ENCODE results near the gene FOXK1. TPM values are rescaled to one million over a fixed set of nuclear protein-coding genes. Genes with fewer than 3 reads are reported as not detected.
"Not testable (repeated sequence)": the region's sequence is repeated elsewhere in the genome, so short reads cannot be mapped to it uniquely, and the experiment has no call there.

FOXK1 gene
- total RNA-seq, 2 donors from 2014 or later: 17.3 to 47.5 TPM

- TF ChIP-seq POLR2A (IDR thresholded peaks at IDR 0.05): no peak
- TF ChIP-seq CTCF (IDR thresholded peaks at IDR 0.05): no peak
- TF ChIP-seq POLR2AphosphoS5 (IDR thresholded peaks at IDR 0.05): no peak
- no peak for DNase-seq (ENCODE audit: low spot score)
These were observed 117.6 kb downstream of the FOXK1 start for GRCh38 chr7:4799508-4800268.

GRCh38 chr7:4800487-4800886 lies 118.4 kb downstream of the FOXK1 start:
- Histone ChIP-seq H3K27me3 (replicated peaks; ENCODE audit: insufficient read depth) (no peaks in the 10 kb centered on the region), H3K27ac (no peak overlapping the region), H3K4me1 (replicated peaks) (no peaks in the 10 kb centered on the region), H3K9me3 (no peaks in the 10 kb centered on the region), H3K36me3 (no peaks in the 10 kb centered on the region), H3K4me3 (no peak overlapping the region)
- WGBS: 74% methylated on average over 9 of the region's 10 CpGs
- no peak for DNase-seq (ENCODE audit: low spot score)
- TF ChIP-seq POLR2A (IDR thresholded peaks at IDR 0.05) (no peak), CTCF (IDR thresholded peaks at IDR 0.05) (no peak), POLR2AphosphoS5 (IDR thresholded peaks at IDR 0.05) (no peak)
- intact Hi-C loops (cut with DNase I): no loop called here

More at GRCh38 chr7:4799508-4800268, 117.6 kb downstream of the FOXK1 start:
- Histone ChIP-seq H3K9me3 (no peaks in the 10 kb centered on the region), H3K4me3 (no peak overlapping the region), H3K4me1 (replicated peaks) (no peaks in the 10 kb centered on the region), H3K36me3 (no peaks in the 10 kb centered on the region), H3K27me3 (replicated peaks; ENCODE audit: insufficient read depth) (no peaks in the 10 kb centered on the region), H3K27ac (no peak overlapping the region)
- intact Hi-C loops (cut with DNase I): loop anchor here (5.0 kb wide), 1 partner anchor 83 kb away; the partner anchor contains the start of gene RADIL
- WGBS: 68% methylated on average over 37 of the region's 39 CpGs

GRCh38 chr7:4800926-4801838 lies 119.1 kb downstream of the FOXK1 start:
- intact Hi-C loops (cut with DNase I): no loop called here
- no peaks in the 10 kb centered on the region for H3K27me3 ChIP-seq (replicated peaks; ENCODE audit: insufficient read depth)
- H3K4me1 ChIP-seq (replicated peaks): no peaks in the 10 kb centered on the region
- H3K27ac ChIP-seq: no peak overlapping the region
- H3K36me3 ChIP-seq: no peaks in the 10 kb centered on the region
- DNase-seq (ENCODE audit: low spot score): no peak
- TF ChIP-seq CTCF (IDR thresholded peaks at IDR 0.05): no peak
- TF ChIP-seq POLR2A (IDR thresholded peaks at IDR 0.05): no peak
- no peak for TF ChIP-seq POLR2AphosphoS5 (IDR thresholded peaks at IDR 0.05)
- 89% methylated on average over 21 of the region's 27 CpGs for WGBS
- no peaks in the 10 kb centered on the region for H3K9me3 ChIP-seq
- H3K4me3 ChIP-seq: no peak overlapping the region

- 84% methylated on average over 18 of the region's 18 CpGs for WGBS
- TF ChIP-seq CTCF (IDR thresholded peaks at IDR 0.05): no peak
- TF ChIP-seq POLR2A (IDR thresholded peaks at IDR 0.05): no peak
- TF ChIP-seq POLR2AphosphoS5 (IDR thresholded peaks at IDR 0.05): no peak
- Histone ChIP-seq H3K4me1 (replicated peaks) (no peaks in the 10 kb centered on the region), H3K36me3 (no peaks in the 10 kb centered on the region), H3K27me3 (replicated peaks; ENCODE audit: insufficient read depth) (no peaks in the 10 kb centered on the region), H3K9me3 (no peaks in the 10 kb centered on the region), H3K4me3 (no peak overlapping the region), H3K27ac (no peak overlapping the region)
- DNase-seq (ENCODE audit: low spot score): no peak
- intact Hi-C loops (cut with DNase I): no loop called here
These were observed 119.7 kb downstream of the FOXK1 start for GRCh38 chr7:4801839-4802231.

GRCh38 chr7:4802577-4802976 lies 120.5 kb downstream of the FOXK1 start:
- H3K36me3 ChIP-seq; H3K4me3 ChIP-seq; DNase-seq (ENCODE audit: low spot score); H3K4me1 ChIP-seq (replicated peaks); H3K27me3 ChIP-seq (replicated peaks; ENCODE audit: insufficient read depth); H3K27ac ChIP-seq; H3K9me3 ChIP-seq; intact Hi-C loops (cut with DNase I): not testable (repeated sequence)
- 82% methylated on average over 7 of the region's 23 CpGs for whole genome bisulfite sequencing

Measured in prostate gland (tissue), 2 donors.